HG02610 (cell line): ENCODE results near the gene AP1S3.
"Not testable (repeated sequence)": the region's sequence is repeated elsewhere in the genome, so short reads cannot be mapped to it uniquely, and the experiment has no call there.

Source experiments
- ATAC-seq: cut with Tn5 transposase; IDR thresholded peaks from one replicate; pipeline ENCODE4 v1.9.1; 2021; ENCODE audit warnings: mild to moderate bottlenecking, moderate library complexity; ENCODE audit not compliant: unreplicated experiment

Gene AP1S3

GRCh38 chr2:223854741-223855140 lies 17.4 kb upstream of the AP1S3 start:
- peak; percentile 74 for ATAC-seq

- peak; percentile 44 for ATAC-seq
Observed at GRCh38 chr2:223853425-223853837, 16.0 kb upstream of the AP1S3 start.

- no peak for ATAC-seq
Observed at GRCh38 chr2:223852281-223852795, 15.0 kb upstream of the AP1S3 start.

- no peak for ATAC-seq
Observed at GRCh38 chr2:223847410-223847809, 10.0 kb upstream of the AP1S3 start.

GRCh38 chr2:223846515-223846914 lies 9.1 kb upstream of the AP1S3 start:
- ATAC-seq: no peak

GRCh38 chr2:223841436-223842190 lies 4.2 kb upstream of the AP1S3 start:
- no peak for ATAC-seq

- peak; percentile 49 for ATAC-seq
Observed at GRCh38 chr2:223835701-223836532, 1.5 kb downstream of the AP1S3 start.

GRCh38 chr2:223834431-223834830 lies 3.0 kb downstream of the AP1S3 start:
- no peak for ATAC-seq

- ATAC-seq: no peak
Observed at GRCh38 chr2:223832241-223832903, 5.0 kb downstream of the AP1S3 start.

- no peak for ATAC-seq
Observed at GRCh38 chr2:223829128-223829527, 8.3 kb downstream of the AP1S3 start.

GRCh38 chr2:223828314-223828713 lies 9.1 kb downstream of the AP1S3 start:
- no peak for ATAC-seq

GRCh38 chr2:223826995-223827394 lies 10.4 kb downstream of the AP1S3 start:
- ATAC-seq: no peak

- no peak for ATAC-seq
Observed at GRCh38 chr2:223824301-223824700, 13.1 kb downstream of the AP1S3 start.

- ATAC-seq: peak; percentile 58
Observed at GRCh38 chr2:223822818-223823217, 14.6 kb downstream of the AP1S3 start.

GRCh38 chr2:223820549-223820948 lies 16.8 kb downstream of the AP1S3 start:
- ATAC-seq: no peak

GRCh38 chr2:223819891-223820290 lies 17.5 kb downstream of the AP1S3 start:
- no peak for ATAC-seq

- no peak for ATAC-seq
Observed at GRCh38 chr2:223815884-223816570, 21.4 kb downstream of the AP1S3 start.

GRCh38 chr2:223815186-223815883 lies 22.0 kb downstream of the AP1S3 start:
- no peak for ATAC-seq

GRCh38 chr2:223814764-223815163 lies 22.6 kb downstream of the AP1S3 start:
- ATAC-seq: not testable (repeated sequence)

GRCh38 chr2:223813329-223813728 lies 24.1 kb downstream of the AP1S3 start:
- no peak for ATAC-seq
